AG04450 (cell line): ENCODE results near the gene UFSP2. TPM values are rescaled to one million over a fixed set of nuclear protein-coding genes. Genes with fewer than 3 reads are reported as not detected.
A peak's percentile ranks its signal among the peaks of the same experiment; 100 is the strongest.

Source experiments
- CTCF ChIA-PET: fragments of 300-600, 350-600 bp; formaldehyde crosslinking; extraction: SDS; loops from one replicate; lab custom pipeline; 2022; ENCODE audit warnings: antibody characterized with exemption, inconsistent platforms; lab: Charles Lee
- POLR2A ChIA-PET: fragments of 350-600 bp; formaldehyde crosslinking; extraction: SDS; loops from one replicate; lab custom pipeline; 2021; ENCODE audit warnings: antibody characterized with exemption, inconsistent platforms; lab: Yijun Ruan, JAX
- DNase-seq: peaks from one replicate; pipeline ENCODE4 v3.0.0-alpha.2; 2011; ENCODE audit warnings: low read depth, low spot score
- H3K27ac ChIP-seq: one replicate; pipeline ENCODE4 v1.5.1; 2012; ENCODE audit warnings: low read depth, low read length, control low read depth
- H3K27me3 ChIP-seq: one replicate; pipeline ENCODE4 v1.6.0; 2012; ENCODE audit warnings: low read length; ENCODE audit not compliant: control insufficient read depth, insufficient read depth
- H3K4me3 ChIP-seq: 2 replicates; pipeline ENCODE4 v1.5.1; 2011; ENCODE audit warnings: mild to moderate bottlenecking, low read depth, low read length, control low read depth
- H3K9me3 ChIP-seq: 2 replicates; pipeline ENCODE4 v1.5.1; 2012; ENCODE audit warnings: low read length; ENCODE audit not compliant: control insufficient read depth, insufficient read depth
- CTCF ChIP-seq: IDR thresholded peaks from 2 replicates; pipeline ENCODE4 v1.5.1; 2011; ENCODE audit warnings: low read depth, low read length, control low read depth, inconsistent platforms
- polyA minus RNA-seq: library from RNA; depleted of rRNA, polyadenylated mRNA; stranded (reverse); fragments of >200 nt; gene quantifications from 2 replicates; pipeline ENCODE4 v1.2.3, GENCODE V29; 2011; rRNA and poly(A)+ RNA removed
- polyA plus RNA-seq: library from polyadenylated mRNA; depleted of rRNA; stranded (reverse); fragments of >200 nt; gene quantifications from 2 replicates; pipeline ENCODE4 v1.2.3, GENCODE V29; 2011; rRNA removed

Gene UFSP2
- polyA plus RNA-seq (41.2 and 54.1 TPM in 2 replicates), polyA minus RNA-seq (37.4 and 41.1 TPM in 2 replicates)

- Histone ChIP-seq H3K27ac (peak within 1 kb of the TSS; percentile 98), H3K27me3 (no peaks in the 10 kb centered on the region), H3K9me3 (no peaks in the 10 kb centered on the region; the same call in 1 of the 2 replicates), H3K4me3 (peak within 1 kb of the TSS; percentile 85)
- CTCF ChIA-PET: interaction anchor here (0.9 to 5.4 kb wide), 8 partner anchors 18 to 612 kb away, joined by 3 to 48 read pairs (median 4); no protein-coding TSS in a partner anchor
- POLR2A ChIA-PET: interaction anchor here (0.6 to 2.0 kb wide), 3 partner anchors 29 to 124 kb away, joined by 3 to 15 read pairs (median 5); partner anchors contain the start of genes ANKRD37 and LRP2BP
- TF ChIP-seq CTCF: no peak
- peak; percentile 70 for DNase-seq
Observed at GRCh38 chr4:185425647-185426352, at the start of gene UFSP2. TSS of gene UFSP2 (minus strand) at chr4:185425964. CDS start at chr4:185425868, 96 bp downstream.

DNA sequence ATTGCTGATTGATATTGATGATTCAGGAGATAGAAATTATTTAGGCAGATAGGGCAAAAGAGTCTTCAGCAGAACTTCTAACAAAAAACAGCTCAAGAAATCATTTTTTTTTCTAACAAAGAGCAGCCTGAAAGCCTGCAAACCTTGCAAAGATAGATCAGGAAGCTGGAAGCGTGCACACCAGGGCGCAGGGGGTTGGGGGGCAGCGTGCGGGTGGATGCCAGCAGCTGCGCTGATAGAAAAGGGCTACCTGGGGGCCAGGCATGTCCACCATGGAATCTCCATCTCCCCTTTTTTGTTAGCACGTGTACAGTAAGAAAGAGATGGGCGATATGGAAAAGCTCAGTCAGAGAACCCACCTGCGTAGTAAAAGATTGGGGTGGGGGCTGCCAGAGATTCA lies 47.5 kb upstream of the UFSP2 start:
- CTCF ChIA-PET: interaction anchor here (0.5 to 2.7 kb wide), 4 partner anchors 125 to 567 kb away, joined by 3 to 37 read pairs (median 4); no protein-coding TSS in a partner anchor
- Histone ChIP-seq H3K27ac (no peak overlapping the region), H3K4me3 (no peak overlapping the region), H3K9me3 (no peaks in the 10 kb centered on the region; the same call in 1 of the 2 replicates), H3K27me3 (peaks cover 13% of the 10 kb centered on the region)
- no peak for TF ChIP-seq CTCF
- no peak for DNase-seq
- POLR2A ChIA-PET: interaction anchor here (0.5 kb wide), 2 partner anchors 94 to 123 kb away, joined by 3 to 5 read pairs; no protein-coding TSS in a partner anchor

- ChIA-PET POLR2A (no interaction called here), CTCF (interaction anchor here (0.6 to 2.7 kb wide), 10 partner anchors 9 to 566 kb away, joined by 3 to 37 read pairs (median 4); no protein-coding TSS in a partner anchor)
- peaks cover 11% of the 10 kb centered on the region for H3K27me3 ChIP-seq
- TF ChIP-seq CTCF: no peak
- peak overlapping the region; percentile 72 for H3K4me3 ChIP-seq
- DNase-seq: no peak
- H3K9me3 ChIP-seq: no peaks in the 10 kb centered on the region; the same call in 1 of the 2 replicates
- no peak overlapping the region for H3K27ac ChIP-seq
Observed at GRCh38 chr4:185472103-185472542, 46.4 kb upstream of the UFSP2 start.

DNA sequence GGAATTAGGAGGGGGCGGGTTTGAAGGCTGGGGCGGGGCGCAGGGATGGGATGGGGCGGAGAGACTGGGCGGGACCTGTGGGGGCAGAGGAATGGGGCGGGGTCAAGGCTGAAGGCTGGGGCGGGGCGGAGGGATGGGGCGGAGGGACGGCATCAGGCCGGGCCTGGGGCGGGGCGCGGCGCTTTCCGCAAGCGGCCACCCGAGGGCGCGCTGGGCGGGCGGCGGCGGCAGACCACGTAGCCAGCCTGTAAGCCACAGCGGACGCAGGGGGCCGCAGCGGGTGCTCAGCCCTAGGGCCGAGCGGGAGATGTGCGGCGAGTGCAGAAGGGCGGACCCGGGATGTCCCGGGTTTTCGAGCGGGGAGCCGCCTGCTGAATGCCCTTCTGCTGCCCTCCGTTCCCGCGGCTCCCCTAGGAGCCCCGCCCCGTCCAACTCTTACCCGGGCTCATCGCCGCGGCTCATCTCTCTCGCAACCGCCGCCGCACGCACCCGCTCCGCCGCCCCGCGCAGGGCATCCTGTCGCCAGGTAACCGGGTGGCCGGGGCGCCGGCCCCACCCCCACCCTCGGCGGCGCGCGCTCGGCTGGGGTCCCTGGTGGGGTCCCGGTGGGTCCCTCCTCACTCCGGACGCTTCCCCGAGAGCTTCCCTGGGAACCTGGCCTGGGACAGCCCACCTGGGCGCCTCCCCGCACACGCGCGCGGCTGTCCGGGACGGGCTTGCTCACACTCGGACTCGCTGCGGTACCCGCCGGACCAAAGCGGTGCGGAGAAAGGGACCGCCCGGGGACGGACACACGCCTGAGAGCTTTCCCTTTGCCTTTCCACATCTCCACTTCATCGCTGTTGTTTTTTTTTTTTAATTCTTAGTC lies 45.7 kb upstream of the UFSP2 start, which contains the start of gene CCDC110:
Gene CCDC110 (minus strand): TSS at position 499 of the 868 bp plus-strand sequence. CDS start 50 bp downstream, at position 449.
- ChIA-PET POLR2A (no interaction called here), CTCF (interaction anchor here (0.6 to 2.7 kb wide), 10 partner anchors 9 to 567 kb away, joined by 3 to 37 read pairs (median 4); no protein-coding TSS in a partner anchor)
- no peaks in the 10 kb centered on the region; the same call in 1 of the 2 replicates for H3K9me3 ChIP-seq
- no peak within 1 kb of the TSS for H3K27ac ChIP-seq
- peak; percentile 95 for DNase-seq
- peaks cover 11% of the 10 kb centered on the region for H3K27me3 ChIP-seq
- TF ChIP-seq CTCF: peak; percentile 53
- peak within 1 kb of the TSS; percentile 75 for H3K4me3 ChIP-seq
